Measurements from ENCODE around the gene PRMT1.

DNA sequence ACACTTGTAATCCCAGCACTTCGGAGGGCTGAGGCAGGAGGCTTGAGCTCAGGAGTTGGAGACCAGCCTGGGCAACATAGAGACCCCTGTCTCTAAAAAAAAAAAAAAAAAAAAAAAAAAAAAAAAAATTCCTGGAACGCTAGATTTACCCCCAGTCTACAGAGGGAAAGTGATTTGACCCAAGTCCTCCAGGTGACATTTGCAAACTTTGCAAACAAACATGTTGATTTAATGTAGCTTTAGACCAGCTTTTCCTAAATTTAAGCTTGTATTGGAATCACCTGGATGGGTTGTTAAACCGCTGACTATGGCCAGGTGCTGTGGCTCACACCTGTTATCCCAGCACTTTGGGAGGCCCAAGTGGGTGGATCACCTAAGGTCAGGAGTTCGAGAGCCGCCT is 22.3 kb downstream of the PRMT1 start:
- TF ChIP-seq, protein P1, sequence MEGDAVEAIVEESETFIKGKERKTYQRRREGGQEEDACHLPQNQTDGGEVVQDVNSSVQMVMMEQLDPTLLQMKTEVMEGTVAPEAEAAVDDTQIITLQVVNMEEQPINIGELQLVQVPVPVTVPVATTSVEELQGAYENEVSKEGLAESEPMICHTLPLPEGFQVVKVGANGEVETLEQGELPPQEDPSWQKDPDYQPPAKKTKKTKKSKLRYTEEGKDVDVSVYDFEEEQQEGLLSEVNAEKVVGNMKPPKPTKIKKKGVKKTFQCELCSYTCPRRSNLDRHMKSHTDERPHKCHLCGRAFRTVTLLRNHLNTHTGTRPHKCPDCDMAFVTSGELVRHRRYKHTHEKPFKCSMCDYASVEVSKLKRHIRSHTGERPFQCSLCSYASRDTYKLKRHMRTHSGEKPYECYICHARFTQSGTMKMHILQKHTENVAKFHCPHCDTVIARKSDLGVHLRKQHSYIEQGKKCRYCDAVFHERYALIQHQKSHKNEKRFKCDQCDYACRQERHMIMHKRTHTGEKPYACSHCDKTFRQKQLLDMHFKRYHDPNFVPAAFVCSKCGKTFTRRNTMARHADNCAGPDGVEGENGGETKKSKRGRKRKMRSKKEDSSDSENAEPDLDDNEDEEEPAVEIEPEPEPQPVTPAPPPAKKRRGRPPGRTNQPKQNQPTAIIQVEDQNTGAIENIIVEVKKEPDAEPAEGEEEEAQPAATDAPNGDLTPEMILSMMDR (IDR thresholded peaks at IDR 0.05): no peak
- TF ChIP-seq POLR2A (IDR thresholded peaks at IDR 0.05) (no peak), POLR2AphosphoS5 (IDR thresholded peaks at IDR 0.05; ENCODE audit: insufficient read depth in 1 of 2, low read depth in 1 of 2) (no peak)
